Measurements from ENCODE around the gene SATL1. TPM values are rescaled to one million over a fixed set of nuclear protein-coding genes. Genes with fewer than 3 reads are reported as not detected.

The SATL1 gene
- total RNA-seq, 1 experiment from 2014 or later = not detected

GRCh38 chrX:85159644-85160043 is 83.9 kb downstream of the SATL1 start:
- intact Hi-C loops (cut with micrococcal nuclease; ENCODE audit: unreplicated experiment) (no loop called here), in situ Hi-C loops (cut with HindIII; ENCODE audit: low pct_unique_long_range_greater_than_20kb, low sequenced_read_pairs) (no loop called here)
- ATAC-seq = no peak
- Histone ChIP-seq H3K27me3 (ENCODE audit: control insufficient read depth, insufficient read depth, low read length) (no peaks in the 10 kb centered on the region), H3K27ac (ENCODE audit: low read length) (no peak overlapping the region), H3K9me3 (ENCODE audit: control insufficient read depth, insufficient read depth, low read depth, low read length) (no peaks in the 10 kb centered on the region), H3K36me3 (ENCODE audit: control insufficient read depth, insufficient read depth, low read length) (no peaks in the 10 kb centered on the region), H3K4me1 (ENCODE audit: control insufficient read depth, insufficient read depth, low read length) (no peaks in the 10 kb centered on the region), H3K4me3 (ENCODE audit: low read depth in 2 of 2, low read length in 2 of 2) (no peak overlapping the region)
- ChIA-PET POLR2A (no interaction called here), CTCF (interaction anchor here (0.7 kb wide), 1 partner anchor 694 kb away, joined by 3 read pairs; no protein-coding TSS in a partner anchor)
- BruUV-seq (replicated peaks) = no TSS peak
- TF ChIP-seq TCF7L2 (IDR thresholded peaks at IDR 0.05; ENCODE audit: low read depth, low read length) = no peak
- no peak for TF ChIP-seq POLR2AphosphoS5 (IDR thresholded peaks at IDR 0.05; ENCODE audit: low read depth, low read length)
- no peak for TF ChIP-seq SIN3A (IDR thresholded peaks at IDR 0.05; ENCODE audit: borderline replicate concordance, insufficient read depth, low read depth, low read length)
- no peak for TF ChIP-seq CTCF (IDR thresholded peaks at IDR 0.05)
- no peak for TF ChIP-seq REST (IDR thresholded peaks at IDR 0.05; ENCODE audit: insufficient read depth in 1 of 2, low read depth in 2 of 2, low read length in 1 of 2)
- no peak for DNase-seq (ENCODE audit: low read depth, low spot score)

- intact Hi-C loops (cut with micrococcal nuclease; ENCODE audit: unreplicated experiment) (no loop called here), in situ Hi-C loops (cut with HindIII; ENCODE audit: low pct_unique_long_range_greater_than_20kb, low sequenced_read_pairs) (no loop called here)
- Histone ChIP-seq H3K27me3 (ENCODE audit: control insufficient read depth, insufficient read depth, low read length) (no peaks in the 10 kb centered on the region), H3K4me1 (ENCODE audit: control insufficient read depth, insufficient read depth, low read length) (no peaks in the 10 kb centered on the region), H3K27ac (ENCODE audit: low read length) (no peak overlapping the region), H3K4me3 (ENCODE audit: low read depth in 2 of 2, low read length in 2 of 2) (no peak overlapping the region), H3K9me3 (ENCODE audit: control insufficient read depth, insufficient read depth, low read depth, low read length) (no peaks in the 10 kb centered on the region), H3K36me3 (ENCODE audit: control insufficient read depth, insufficient read depth, low read length) (no peaks in the 10 kb centered on the region)
- no peak for DNase-seq (ENCODE audit: low read depth, low spot score)
- ChIA-PET POLR2A (no interaction called here), CTCF (no interaction called here)
- BruUV-seq (replicated peaks) = no TSS peak
- TF ChIP-seq CTCF (IDR thresholded peaks at IDR 0.05) = no peak
- TF ChIP-seq REST (IDR thresholded peaks at IDR 0.05; ENCODE audit: insufficient read depth in 1 of 2, low read depth in 2 of 2, low read length in 1 of 2) = no peak
- no peak for TF ChIP-seq SIN3A (IDR thresholded peaks at IDR 0.05; ENCODE audit: borderline replicate concordance, insufficient read depth, low read depth, low read length)
- no peak for TF ChIP-seq TCF7L2 (IDR thresholded peaks at IDR 0.05; ENCODE audit: low read depth, low read length)
- TF ChIP-seq POLR2AphosphoS5 (IDR thresholded peaks at IDR 0.05; ENCODE audit: low read depth, low read length) = no peak
- no peak for ATAC-seq
Measured at GRCh38 chrX:85140964-85141363, 102.6 kb downstream of the SATL1 start.

Measured in Panc1 (cell line).